ENCODE results near the gene EXTL1. TPM values are rescaled to one million over a fixed set of nuclear protein-coding genes. Genes with fewer than 3 reads are reported as not detected.

EXTL1 gene
- 0.58 and 1.1 TPM in 2 replicates for polyA plus RNA-seq (2012; rRNA removed)
- polyA plus RNA-seq (2012; cell fraction: cytosol; rRNA removed) = 0.33 and 0.51 TPM in 2 replicates
- polyA plus RNA-seq (2012; cell fraction: nucleus; rRNA removed) = 3.7 and 3.8 TPM in 2 replicates

GRCh38 chr1:26021647-26022403 is at the start of gene EXTL1:
Gene EXTL1, plus strand, starts transcription at chr1:26021775. Its CDS starts 872 bp downstream, at chr1:26022647.
- H3K27ac ChIP-seq (ENCODE audit: low read depth in 2 of 2, low read length in 1 of 2) = peak within 1 kb of the TSS in 1 of 2 experiments; percentile 95; a peak in 2 of 4 replicates
- H3K9me3 ChIP-seq = no peaks in the 10 kb centered on the region
- H2AFZ ChIP-seq (ENCODE audit: low read depth) = no peak within 1 kb of the TSS
- H3K4me2 ChIP-seq = peak within 1 kb of the TSS; percentile 71
- H3F3A ChIP-seq (replicated peaks; ENCODE audit: insufficient read depth) = no peaks in the 10 kb centered on the region
- CTCF ChIA-PET = interaction anchor here (1.0 to 3.0 kb wide), 9 partner anchors 12 to 148 kb away, joined by 3 to 12 read pairs (median 9); partner anchors contain the start of genes PAFAH2 and ZNF593
- no peaks in the 10 kb centered on the region for H3K9me2 ChIP-seq
- peak within 1 kb of the TSS; percentile 48 to 59 for H3K4me3 ChIP-seq (ENCODE audit: low read depth in 2 of 2, low read length in 1 of 2)
- peaks cover 2 to 43% of the 10 kb centered on the region in 2 experiments; a peak in 2 of 4 replicates for H3K4me1 ChIP-seq (ENCODE audit: control insufficient read depth in 1 of 2, insufficient read depth in 2 of 2, low read depth in 1 of 2, low read length in 1 of 2)
- POLR2A ChIA-PET = interaction anchor here (0.7 to 1.9 kb wide), 6 partner anchors 14 to 147 kb away, joined by 3 to 13 read pairs (median 4); partner anchors contain the start of genes PAFAH2 and PAQR7
- WGBS (ENCODE audit: low lambda C conversion rate) = 14% methylated on average over 7 of the region's 15 CpGs
- H3K79me2 ChIP-seq (ENCODE audit: insufficient read depth) = no peaks in the 10 kb centered on the region
- no peaks in the 10 kb centered on the region for H3K27me3 ChIP-seq (ENCODE audit: insufficient read depth)
- H3K36me3 ChIP-seq (replicated peaks in 1 of 2; ENCODE audit: control insufficient read depth in 1 of 2, insufficient read depth in 2 of 2, low read length in 1 of 2) = no peaks in the 10 kb centered on the region
- peak; percentile 96 for DNase-seq
- TF ChIP-seq GATA2 (CRISPR knock-in tag; IDR thresholded peaks at IDR 0.05) (peak; percentile 82), RCOR1 (IDR thresholded peaks at IDR 0.05; ENCODE audit: low read length) (0 out of 2 replicates have a peak, but pooled peaks have one; percentile 24), RFX5 (IDR thresholded peaks at IDR 0.05; ENCODE audit: low read length) (peak; percentile 71; the same call in 1 of the 2 replicates), EP300 (IDR thresholded peaks at IDR 0.05; ENCODE audit: borderline replicate concordance in 1 of 2, low read depth in 1 of 2, low read length in 1 of 2) (peak in 1 of 2 experiments; percentile 52; a peak in 1 of 4 replicates), CTCF (IDR thresholded peaks at IDR 0.05) (no peak), ZBTB33 (IDR thresholded peaks at IDR 0.05; ENCODE audit: borderline replicate concordance, low read depth) (no peak), FOXM1 (IDR thresholded peaks at IDR 0.05; ENCODE audit: low read depth) (no peak), NRF1 (IDR thresholded peaks at IDR 0.05; ENCODE audit: low read depth, low read length) (no peak), IRF3 (IDR thresholded peaks at IDR 0.05; ENCODE audit: low read depth, low read length) (no peak), TAF1 (IDR thresholded peaks at IDR 0.05; ENCODE audit: borderline replicate concordance, low read depth, low read length) (peak; percentile 60; the same call in 1 of the 2 replicates), CHD2 (IDR thresholded peaks at IDR 0.05; ENCODE audit: low read length, partially characterized antibody) (no peak), TCF12 (IDR thresholded peaks at IDR 0.05) (no peak), RAD21 (IDR thresholded peaks at IDR 0.05; ENCODE audit: low read length) (0 out of 2 replicates have a peak, but pooled peaks have one; percentile 7), MXI1 (IDR thresholded peaks at IDR 0.05; ENCODE audit: low read depth, low read length) (peak; percentile 71; the same call in 1 of the 2 replicates), PBX3 (IDR thresholded peaks at IDR 0.05) (no peak), EZH2phosphoT487 (IDR thresholded peaks at IDR 0.05; ENCODE audit: borderline replicate concordance, low read depth) (no peak), FOXJ3 (CRISPR knock-in tag; IDR thresholded peaks at IDR 0.05) (no peak), POLR2AphosphoS5 (IDR thresholded peaks at IDR 0.05; ENCODE audit: low read depth, low read length) (peak; percentile 88), ELF1 (IDR thresholded peaks at IDR 0.05) (no peak)
- H3K9ac ChIP-seq = no peak within 1 kb of the TSS
- no peaks in the 10 kb centered on the region for H4K20me1 ChIP-seq (ENCODE audit: insufficient read depth)

Data from SK-N-SH (cell line).